NT2/D1 (cell line): ENCODE data around the gene FUT1.

Experiments used
- YY1 ChIP-seq: IDR thresholded peaks from 2 replicates; pipeline ENCODE4 v1.6.1; 2011; ENCODE audit not compliant: insufficient read length, insufficient read depth
- ZNF274 ChIP-seq: IDR thresholded peaks from 2 replicates; pipeline ENCODE4 v1.6.1; 2011; ENCODE audit warnings: mild to moderate bottlenecking, low read depth, low read length

DNA sequence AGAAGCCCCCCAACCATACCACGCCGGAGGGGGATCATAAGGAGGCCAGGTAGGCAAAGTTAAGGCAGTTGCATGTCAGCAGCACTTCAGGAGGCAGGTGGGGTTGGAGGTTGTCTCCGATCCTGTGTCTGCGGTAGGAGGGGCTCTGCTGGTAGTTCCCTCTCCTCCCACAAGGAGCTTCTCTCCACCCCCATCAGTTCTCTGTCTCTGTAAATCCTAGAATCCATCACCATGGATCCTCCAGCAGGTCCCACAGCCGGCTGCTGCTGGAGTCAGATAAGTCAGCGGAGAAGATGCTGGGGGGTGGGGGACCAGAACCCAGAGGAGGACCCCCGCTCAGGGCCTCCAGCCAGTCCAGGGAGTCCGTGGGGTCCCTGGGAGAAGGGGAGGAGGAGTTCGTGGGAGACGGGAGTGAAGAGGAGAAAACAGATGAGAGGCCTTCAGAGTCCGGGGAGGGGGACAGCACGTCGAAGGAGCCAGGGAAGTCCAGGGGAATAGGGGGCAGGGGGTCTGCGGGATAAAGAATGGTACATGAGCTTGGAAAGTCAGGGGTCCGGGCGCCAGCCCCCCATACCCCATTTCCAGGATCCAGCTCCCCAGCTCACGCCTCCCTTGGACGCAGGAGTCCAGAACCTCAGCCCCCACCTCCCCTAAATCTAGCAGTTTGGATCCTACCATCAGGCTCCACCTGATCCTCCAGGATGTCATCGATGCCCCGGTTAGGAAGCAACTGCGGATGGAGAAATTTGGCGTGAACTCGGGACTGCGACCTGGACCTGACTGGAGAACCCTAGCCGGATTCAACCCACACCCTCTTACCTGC is 39.2 kb downstream of the FUT1 start:
- TF ChIP-seq YY1 = no peak
- no peak for TF ChIP-seq ZNF274
